Measurements from ENCODE around the gene LRBA. TPM values are rescaled to one million over a fixed set of nuclear protein-coding genes. Genes with fewer than 3 reads are reported as not detected.

LRBA gene
- total RNA-seq, 4 donors from 2014 or later, result 28.3 to 38.2 (median 32.1) TPM

DNA sequence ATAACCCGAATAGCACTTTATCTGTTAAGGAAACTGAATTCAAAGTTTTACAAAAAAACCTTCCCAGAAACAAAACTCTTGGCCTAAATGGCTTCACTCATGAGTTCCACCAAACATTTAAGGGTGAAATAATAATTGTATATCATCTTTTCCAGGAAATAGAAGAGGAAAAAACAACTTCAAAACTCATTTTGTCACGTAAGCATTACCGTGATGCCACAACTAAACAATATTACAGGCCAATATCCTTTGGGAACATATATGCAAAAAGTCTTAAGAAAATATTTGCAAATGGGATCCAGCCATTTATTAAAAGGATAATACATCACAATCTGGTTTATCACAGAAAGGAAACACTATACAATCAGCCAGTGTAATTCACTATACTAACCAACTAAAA lies 563.2 kb downstream of the LRBA start:
- TF ChIP-seq, protein P1, sequence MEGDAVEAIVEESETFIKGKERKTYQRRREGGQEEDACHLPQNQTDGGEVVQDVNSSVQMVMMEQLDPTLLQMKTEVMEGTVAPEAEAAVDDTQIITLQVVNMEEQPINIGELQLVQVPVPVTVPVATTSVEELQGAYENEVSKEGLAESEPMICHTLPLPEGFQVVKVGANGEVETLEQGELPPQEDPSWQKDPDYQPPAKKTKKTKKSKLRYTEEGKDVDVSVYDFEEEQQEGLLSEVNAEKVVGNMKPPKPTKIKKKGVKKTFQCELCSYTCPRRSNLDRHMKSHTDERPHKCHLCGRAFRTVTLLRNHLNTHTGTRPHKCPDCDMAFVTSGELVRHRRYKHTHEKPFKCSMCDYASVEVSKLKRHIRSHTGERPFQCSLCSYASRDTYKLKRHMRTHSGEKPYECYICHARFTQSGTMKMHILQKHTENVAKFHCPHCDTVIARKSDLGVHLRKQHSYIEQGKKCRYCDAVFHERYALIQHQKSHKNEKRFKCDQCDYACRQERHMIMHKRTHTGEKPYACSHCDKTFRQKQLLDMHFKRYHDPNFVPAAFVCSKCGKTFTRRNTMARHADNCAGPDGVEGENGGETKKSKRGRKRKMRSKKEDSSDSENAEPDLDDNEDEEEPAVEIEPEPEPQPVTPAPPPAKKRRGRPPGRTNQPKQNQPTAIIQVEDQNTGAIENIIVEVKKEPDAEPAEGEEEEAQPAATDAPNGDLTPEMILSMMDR (IDR thresholded peaks at IDR 0.05; ENCODE audit: low read depth), result no peak

DNA sequence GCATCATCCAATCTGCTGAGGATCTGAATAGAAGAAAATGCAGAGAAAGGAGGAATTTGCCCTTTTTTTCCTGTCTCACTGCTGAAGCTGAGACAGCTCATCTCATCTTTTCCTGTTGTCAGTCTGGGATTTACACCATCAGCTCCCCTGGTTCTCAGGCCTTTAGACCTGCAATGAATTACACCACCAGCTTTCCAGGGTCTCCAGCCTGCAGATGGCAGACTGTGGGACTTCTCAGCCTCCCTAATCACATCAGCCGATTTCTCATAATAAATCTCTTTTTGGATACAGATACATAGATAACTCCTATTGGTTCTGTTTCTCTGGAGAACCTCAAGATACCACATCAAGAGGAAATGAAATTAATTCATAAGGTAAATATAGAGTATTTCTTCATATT lies 567.7 kb downstream of the LRBA start:
- TF ChIP-seq, protein P1 (IDR thresholded peaks at IDR 0.05; ENCODE audit: low read depth), result no peak

DNA sequence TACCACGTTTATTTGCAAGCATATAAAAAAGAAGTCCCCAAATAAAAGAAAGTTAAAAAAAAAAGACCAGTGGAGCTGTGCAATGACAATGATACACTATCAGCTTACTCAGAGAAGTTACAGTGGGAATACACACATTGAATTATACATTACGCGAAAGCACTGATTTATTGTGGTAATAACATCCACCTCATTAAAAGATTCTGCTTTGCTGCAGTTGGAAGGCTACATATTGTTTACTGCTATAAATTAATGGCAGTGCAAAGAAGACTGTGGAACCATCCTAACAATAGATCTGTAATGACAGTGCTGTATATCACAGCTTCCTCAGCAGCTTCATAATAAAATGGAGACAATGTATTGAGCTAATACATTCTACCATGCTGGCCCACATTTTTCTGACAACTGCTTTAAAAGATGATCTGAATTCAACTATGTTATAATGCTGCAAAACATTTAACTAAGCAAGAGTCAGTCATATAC lies 575.6 kb downstream of the LRBA start:
- TF ChIP-seq, protein P1 (IDR thresholded peaks at IDR 0.05; ENCODE audit: low read depth), result no peak

GRCh38 chr4:150436598-150437370 lies 578.3 kb downstream of the LRBA start:
- TF ChIP-seq, protein P1 (IDR thresholded peaks at IDR 0.05; ENCODE audit: low read depth), result no peak

DNA sequence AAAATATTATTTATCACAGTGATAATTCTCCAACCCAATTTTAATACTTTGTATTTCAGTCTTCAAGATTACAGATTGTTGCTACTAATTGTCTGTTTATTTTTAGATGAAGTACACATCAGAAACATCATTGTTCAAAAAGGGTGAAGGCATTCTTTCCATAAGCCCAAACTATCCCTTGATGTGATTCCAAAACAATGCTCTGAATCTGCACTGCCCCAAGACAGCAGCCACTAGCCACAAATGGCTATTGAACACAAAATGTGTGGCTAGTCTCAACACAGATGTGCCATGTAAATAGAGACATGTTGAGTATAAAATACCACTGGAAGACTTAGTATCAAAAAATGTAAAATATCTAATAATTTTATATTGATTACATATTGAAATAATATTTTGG lies 583.9 kb downstream of the LRBA start:
- TF ChIP-seq, protein P1 (IDR thresholded peaks at IDR 0.05; ENCODE audit: low read depth), result no peak

DNA sequence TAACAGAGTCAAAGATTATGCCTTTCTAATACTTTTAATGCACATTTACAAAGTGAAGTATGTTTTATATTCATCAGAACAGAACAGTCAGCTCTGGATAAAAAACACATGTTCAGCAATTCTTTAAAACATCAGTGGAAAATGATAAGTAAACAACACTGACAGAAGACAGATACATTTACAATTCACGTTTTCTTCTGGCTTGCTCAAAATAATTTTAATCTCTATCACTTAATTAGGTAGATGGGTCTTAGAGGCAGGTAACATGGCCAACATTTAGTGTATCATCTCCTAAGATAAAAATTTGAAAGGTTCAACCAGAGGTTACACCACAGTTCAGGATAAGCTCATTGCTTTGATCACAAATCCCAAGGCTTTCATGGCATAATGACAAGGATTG lies 589.9 kb downstream of the LRBA start:
- TF ChIP-seq, protein P1 (IDR thresholded peaks at IDR 0.05; ENCODE audit: low read depth), result no peak

DNA sequence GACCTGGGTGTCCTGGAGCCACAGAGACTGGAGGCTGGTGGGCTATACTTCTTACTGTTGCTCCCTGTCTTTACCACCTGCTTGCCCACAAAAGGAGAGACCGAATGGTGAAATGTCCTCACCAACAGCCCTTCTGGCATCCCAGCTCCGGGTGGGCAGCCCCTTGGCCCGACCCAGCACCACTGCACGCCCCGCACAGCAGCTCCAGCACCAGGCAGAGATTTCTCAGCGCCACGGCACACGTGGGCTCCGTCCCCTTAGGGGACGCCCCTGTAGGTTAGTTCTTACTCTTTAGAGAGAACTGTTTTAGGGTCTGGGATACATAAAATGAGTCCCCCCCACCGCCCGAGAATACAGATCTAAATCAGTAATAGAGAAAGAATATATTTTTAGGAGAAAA lies 591.6 kb downstream of the LRBA start:
- TF ChIP-seq, protein P1 (IDR thresholded peaks at IDR 0.05; ENCODE audit: low read depth), result no peak
